HG03439 (cell line): ENCODE results near the gene YIPF2.
A peak's percentile ranks its signal among the peaks of the same experiment; 100 is the strongest.
"Not testable (repeated sequence)": the region's sequence is repeated elsewhere in the genome, so short reads cannot be mapped to it uniquely, and the experiment has no call there.

Experiments used
- ATAC-seq: cut with Tn5 transposase; IDR thresholded peaks from one replicate; pipeline ENCODE4 v1.9.1; 2021; ENCODE audit warnings: mild to moderate bottlenecking, moderate library complexity; ENCODE audit not compliant: unreplicated experiment

YIPF2 gene

GRCh38 chr19:10941649-10942048 lies 13.2 kb upstream of the YIPF2 start:
- not testable (repeated sequence) for ATAC-seq

- no peak for ATAC-seq
These were observed 8.2 kb upstream of the YIPF2 start for GRCh38 chr19:10936661-10937084.

DNA sequence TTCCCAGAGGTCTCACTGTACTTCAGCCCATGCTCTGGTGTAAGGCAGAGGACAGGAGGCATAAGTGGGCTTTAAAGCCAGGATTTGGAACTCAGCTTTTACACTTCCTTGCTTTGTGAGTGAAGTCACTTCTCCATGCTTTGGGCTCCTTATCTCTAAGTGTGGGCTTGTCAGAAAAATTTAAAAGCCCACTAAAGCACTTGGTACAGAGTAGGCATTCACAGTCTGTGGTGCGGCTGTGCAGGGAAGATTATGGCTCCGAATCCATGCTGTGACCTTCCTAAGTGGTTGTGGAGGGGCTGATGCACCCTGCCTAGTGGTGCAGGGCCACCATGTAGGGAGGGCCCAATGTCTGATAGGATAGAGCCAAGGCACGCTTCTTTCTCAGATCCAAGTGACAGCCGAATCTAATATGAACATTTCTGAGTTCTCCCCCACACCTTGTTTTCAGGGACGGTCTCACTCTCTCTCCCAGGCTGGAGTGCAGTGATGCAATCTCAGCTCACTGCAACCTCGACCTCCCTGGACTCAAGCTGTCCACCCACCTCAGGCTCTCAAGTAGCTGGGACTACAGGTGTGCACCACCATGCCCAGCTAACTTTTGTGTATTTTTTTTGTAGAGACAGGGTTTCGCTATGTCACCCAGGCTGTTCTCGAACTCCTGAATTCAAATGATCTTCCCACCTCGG lies 7.1 kb upstream of the YIPF2 start:
- no peak for ATAC-seq

DNA sequence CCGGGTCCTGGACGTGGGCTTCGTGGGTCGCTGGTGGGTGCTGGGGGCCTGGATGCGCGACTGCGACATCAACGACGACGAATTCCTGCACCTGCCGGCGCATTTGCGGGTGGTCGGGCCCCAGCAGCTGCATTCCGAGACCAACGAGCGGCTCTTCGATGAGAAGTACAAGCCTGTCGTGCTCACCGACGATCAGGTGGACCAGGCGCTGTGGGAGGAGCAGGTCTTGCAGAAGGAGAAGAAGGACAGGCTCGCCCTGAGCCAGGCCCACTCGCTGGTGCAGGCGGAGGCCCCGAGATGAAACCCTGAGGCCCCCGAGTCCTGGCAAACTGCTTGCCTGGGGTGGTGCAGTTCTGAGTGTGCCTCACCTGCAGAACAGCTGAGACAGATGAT lies 959 bp upstream of the YIPF2 start:
- no peak for ATAC-seq

- peak; percentile 3 for ATAC-seq
These were observed 493 bp downstream of the YIPF2 start for GRCh38 chr19:10927730-10928562.

DNA sequence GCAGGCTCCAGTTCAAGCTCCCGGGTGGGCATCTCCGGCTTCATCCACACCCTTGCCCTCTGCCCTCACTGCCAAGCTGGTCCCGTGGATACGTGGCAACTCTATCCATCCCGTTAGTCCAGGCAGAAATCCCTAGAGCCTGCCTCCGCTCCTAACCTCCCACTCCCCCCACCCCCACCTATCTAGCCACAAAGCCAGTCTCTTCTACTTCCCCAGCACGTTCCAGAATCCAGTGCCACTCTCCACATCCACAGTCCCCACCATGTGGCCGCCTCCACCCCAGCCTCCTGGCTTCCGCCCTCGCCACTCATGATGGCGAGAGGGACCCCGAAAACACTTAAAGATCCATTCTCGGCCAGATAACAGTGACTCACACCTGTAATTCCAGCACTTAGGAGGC lies 3.8 kb downstream of the YIPF2 start:
- no peak for ATAC-seq

GRCh38 chr19:10923260-10924112 lies 5.0 kb downstream of the YIPF2 start:
- no peak for ATAC-seq

DNA sequence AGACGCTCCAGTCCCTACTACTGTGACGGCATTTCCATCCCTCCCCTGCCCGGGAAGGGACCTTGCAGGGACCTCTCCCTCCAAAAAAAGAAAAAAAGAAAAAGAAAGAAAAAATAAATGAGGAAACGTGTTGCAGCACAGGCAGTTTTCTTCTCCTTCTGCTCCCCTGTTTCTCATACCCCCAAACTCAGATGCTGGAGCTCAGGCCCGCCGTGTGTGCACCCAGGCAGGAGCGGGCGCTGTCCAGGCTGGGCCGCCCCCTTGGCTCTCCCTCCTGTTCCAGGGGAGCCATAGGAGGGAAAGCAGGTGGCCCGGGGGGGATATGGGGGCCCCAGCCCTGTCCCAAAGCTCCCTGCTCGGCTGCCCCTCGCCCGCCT lies 5.8 kb downstream of the YIPF2 start:
- no peak for ATAC-seq

DNA sequence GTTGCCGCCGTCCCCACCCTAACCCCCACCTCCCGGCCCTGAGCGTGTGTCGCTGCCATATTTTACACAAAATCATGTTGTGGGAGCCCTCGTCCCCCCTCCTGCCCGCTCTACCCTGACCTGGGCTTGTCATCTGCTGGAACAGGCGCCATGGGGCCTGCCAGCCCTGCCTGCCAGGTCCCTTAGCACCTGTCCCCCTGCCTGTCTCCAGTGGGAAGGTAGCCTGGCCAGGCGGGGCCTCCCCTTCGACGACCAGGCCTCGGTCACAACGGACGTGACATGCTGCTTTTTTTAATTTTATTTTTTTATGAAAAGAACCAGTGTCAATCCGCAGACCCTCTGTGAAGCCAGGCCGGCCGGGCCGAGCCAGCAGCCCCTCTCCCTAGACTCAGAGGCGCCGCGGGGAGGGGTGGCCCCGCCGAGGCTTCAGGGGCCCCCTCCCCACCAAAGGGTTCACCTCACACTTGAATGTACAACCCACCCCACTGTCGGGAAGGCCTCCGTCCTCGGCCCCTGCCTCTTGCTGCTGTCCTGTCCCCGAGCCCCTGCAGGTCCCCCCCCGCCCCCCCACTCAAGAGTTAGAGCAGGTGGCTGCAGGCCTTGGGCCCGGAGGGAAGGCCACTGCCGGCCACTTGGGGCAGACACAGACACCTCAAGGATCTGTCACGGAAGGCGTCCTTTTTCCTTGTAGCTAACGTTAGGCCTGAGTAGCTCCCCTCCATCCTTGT lies 6.4 kb downstream of the YIPF2 start:
- no peak for ATAC-seq

- ATAC-seq = no peak
These were observed 7.1 kb downstream of the YIPF2 start for GRCh38 chr19:10921199-10921909.

GRCh38 chr19:10920781-10921180 lies 7.7 kb downstream of the YIPF2 start:
- no peak for ATAC-seq

GRCh38 chr19:10920288-10920655 lies 8.2 kb downstream of the YIPF2 start:
- ATAC-seq = no peak

DNA sequence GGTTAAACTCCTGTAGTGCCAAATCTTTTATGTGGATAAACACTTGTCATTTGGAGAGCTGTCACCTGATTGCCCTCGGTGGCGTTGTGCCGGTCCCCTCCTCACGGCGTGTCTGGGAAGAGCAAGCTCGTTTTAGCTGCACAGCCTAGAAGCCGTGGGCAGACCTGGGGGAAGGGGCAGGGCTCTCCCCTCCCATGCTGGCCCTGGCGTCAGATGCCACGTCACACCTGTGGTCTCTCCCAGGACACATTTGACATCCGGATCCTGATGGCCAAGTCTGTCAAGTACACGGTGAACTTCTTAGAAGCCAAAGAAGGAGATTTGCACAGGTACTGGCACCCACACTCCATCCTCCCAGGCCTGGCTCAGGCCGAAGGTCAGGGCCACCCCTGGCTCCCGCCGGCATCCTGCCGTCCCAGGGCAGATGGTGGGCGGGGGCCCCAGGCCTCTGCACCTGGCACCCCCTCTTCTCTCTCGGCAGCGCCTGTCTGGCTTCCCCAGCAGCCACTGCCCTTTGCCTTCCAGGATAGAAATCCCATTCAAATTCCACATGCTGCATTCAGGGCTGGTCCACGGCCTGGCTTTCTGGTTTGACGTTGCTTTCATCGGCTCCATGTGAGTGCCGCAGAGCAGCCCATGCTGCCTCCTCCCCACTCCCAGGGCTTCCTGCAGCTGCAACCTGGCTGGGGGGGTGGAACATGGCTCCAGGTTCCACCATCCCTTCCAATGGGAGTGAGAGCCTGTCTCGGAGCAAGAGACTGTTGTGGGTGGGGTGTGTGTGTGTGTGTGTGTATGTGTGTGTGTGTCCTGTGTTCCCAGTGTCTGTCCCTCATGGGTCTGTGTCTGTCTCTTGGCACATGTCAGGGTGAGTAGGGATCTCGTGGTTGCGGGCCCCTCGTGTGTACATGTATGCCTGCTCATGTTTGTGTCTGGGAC lies 8.8 kb downstream of the YIPF2 start:
- no peak for ATAC-seq

GRCh38 chr19:10918359-10918758 lies 10.1 kb downstream of the YIPF2 start:
- ATAC-seq = no peak

- no peak for ATAC-seq
These were observed 11.8 kb downstream of the YIPF2 start for GRCh38 chr19:10916602-10917001.

- no peak for ATAC-seq
These were observed 13.0 kb downstream of the YIPF2 start for GRCh38 chr19:10915130-10916091.

DNA sequence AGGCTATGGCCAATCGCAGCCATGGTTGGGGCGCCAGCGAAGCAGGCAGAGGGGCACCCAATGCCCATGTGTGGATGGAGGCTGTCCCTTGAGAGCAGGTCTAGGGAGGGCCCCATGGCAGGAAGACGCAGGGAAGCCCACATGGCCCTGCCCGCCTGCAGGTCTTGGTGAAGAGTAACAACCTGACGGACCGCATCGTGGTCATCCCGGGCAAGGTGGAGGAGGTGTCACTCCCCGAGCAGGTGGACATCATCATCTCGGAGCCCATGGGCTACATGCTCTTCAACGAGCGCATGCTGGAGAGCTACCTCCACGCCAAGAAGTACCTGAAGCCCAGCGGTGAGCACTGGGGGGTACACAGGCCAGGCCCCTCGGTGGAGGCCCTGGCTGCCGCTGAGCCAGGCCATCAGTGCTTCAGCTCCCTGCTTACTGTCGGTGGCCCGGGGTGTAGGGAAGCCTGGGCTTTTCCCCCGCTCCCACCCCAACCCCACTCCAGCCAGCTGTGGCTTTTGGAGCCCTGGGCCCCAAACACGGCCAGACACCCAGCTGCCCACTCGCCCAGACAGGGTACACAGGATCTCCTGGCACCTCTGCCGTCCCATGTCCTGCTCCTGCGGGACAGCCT lies 14.6 kb downstream of the YIPF2 start:
- no peak for ATAC-seq

DNA sequence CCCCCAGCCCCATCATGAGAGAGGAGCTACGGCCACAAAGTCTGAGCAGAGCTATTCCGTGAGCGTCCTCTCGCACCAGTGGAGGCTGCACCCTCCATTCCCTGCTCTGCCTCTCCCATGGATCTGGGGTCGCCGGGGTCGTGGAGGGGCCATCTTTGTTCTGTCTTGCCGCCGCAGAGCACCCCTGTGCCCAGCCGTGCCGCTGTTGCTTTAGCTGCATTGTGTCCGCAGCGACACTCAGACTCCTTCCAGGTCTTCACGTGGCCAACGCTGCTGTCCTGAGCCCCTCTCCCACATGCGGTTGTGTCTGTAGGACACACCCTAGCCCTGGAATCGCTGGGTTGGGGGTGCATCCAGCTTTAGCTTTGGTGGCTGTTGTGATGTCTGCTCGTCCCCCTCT lies 15.8 kb downstream of the YIPF2 start:
- ATAC-seq = no peak
